GM18867 (cell line): ENCODE results near the gene VPS37C.
A peak's percentile ranks its signal among the peaks of the same experiment; 100 is the strongest.

Experiments used
- ATAC-seq: cut with Tn5 transposase; IDR thresholded peaks from one replicate; pipeline ENCODE4 v1.9.1; 2021; ENCODE audit warnings: mild to moderate bottlenecking, moderate library complexity; ENCODE audit not compliant: unreplicated experiment

VPS37C gene

DNA sequence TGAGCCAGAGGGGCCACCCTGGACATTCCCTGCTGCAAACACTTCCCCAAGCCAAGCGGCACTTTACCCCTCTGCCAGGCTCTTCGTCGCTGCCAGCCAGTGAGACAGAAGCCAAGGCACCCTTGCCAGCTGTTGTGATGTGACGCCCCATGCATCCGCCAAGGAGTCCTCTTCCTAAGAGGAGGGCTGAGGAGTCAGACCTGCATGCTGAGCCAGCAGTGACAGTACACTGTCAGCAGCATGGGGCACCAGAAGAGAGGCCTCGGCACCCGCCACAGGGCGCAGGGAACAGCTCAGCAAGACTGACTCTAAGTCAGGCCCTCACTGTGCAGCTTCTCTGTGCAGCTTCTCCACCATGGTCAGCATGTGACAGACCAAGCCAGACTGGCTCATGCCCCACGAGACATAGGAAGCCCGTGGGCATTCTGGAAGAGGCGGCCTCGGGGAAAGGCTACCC is 26.4 kb downstream of the VPS37C start:
- no peak for ATAC-seq

DNA sequence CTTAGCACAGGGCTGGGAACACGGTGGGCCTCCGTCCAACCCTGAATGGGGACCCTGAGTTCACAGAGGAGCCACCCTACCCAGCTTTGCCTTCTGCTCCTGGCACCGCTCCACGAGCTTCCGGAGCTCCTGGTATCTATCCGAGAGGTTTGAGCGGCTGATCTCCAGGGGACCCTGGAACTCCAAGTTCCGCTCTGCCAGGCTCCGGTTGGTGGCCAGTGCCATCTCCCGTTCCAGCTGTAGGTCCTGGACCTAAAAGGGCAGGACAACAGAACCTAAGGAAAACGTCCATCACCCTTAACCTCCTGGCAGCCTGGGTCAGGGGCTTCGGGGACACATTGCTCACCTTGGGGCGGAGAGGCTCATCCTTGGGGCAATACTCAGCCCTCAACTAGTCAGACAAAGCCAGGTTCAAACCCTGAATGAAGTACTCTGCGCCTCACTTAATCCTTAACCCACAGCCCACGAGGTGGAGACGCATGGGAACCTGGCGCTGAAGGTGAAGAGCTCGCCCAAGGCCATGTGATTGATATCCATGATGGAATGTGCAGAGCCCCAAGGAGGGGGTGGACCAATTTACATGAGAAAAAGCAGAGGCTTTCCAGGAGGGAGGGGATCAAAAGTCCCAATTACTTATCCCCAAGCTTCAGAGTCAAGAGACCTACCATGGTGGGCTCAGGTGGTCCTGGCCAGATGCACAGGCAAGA is 27.1 kb downstream of the VPS37C start:
- ATAC-seq, result no peak

DNA sequence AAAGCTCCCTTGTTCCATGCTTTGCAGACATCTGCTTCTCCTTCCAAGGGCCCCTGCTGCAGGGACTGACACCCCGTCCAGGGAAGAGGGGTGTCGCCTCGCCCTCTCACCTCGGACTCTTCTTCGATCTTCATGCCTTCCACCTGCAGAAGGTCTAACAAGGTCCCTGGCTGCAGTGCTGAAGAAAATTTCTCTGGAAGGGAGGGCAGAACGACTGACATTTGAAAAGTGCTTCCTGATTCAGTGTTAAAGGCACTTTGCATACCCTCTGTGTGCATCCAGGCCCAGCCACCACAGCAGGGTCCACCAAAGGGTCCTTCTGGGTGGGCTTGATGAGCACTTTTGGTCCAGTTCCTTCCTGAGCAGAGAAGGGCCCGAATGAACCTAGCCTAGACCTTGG is 28.1 kb downstream of the VPS37C start:
- no peak for ATAC-seq

DNA sequence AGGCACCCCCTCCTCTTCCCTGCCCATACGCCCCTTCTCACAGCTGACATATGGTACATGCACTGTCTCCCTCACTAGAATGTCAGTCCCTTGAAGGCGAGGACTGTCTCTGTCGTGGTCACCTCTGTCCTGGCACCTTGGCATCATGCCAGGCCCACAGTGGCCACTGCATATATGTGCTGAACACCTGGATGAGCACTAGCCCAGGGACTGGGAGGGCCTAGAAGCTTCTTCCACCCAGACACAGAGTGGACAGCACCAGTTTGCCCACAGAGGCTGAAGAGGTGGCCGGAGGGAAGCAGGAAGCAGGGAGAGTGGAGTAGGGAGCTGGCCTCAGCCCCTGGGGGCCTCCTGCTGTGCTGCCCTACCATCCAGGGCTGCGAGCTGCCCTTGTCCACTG is 28.6 kb downstream of the VPS37C start:
- no peak for ATAC-seq

DNA sequence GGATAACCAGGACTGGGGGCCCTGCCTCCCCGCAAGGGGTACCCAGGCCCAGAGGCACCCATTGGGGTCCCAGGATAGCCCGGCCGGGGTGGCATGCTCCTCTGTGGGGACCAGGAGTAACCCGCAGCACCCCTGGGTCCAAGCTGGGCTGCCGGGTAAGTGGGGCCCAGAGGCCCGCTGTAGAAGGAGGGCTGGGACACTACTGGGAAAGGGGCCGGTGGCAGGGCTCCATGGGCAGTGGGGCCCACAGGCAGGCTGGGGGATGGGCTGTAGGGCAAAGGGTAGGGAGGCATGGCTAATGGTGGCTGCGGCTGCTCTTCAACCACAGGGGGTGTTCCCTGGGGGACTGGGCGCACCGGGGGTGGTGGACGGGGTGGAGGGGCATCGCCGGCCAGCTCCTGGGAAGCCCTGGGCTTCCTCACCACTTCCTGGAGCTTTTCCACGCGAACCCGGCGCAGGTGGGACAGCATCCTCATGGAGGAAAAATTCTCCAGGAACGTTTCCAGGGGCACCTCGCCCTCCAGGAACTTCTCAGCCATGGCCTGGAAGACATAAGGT is 29.1 kb downstream of the VPS37C start:
- no peak for ATAC-seq

DNA sequence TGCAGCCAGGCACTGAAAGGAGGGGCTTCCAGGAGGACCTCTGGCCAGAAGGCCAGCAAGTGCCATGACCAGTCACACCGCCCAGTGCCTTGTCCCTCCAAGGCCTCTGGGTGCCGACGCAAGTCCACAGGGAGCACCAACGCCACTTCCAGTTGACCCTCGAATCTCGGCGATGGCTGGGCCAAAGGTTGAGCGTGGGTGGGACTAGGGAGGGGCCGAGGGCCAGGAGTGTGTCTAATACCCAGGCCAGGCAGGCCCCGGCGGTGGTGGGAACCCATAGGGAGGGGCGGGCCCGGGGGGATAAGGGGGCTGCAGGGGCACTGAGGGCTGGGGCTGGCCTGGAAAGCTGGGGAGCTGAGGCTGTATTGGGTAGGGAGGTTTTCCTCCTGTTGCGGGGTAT is 29.6 kb downstream of the VPS37C start:
- ATAC-seq, result no peak

DNA sequence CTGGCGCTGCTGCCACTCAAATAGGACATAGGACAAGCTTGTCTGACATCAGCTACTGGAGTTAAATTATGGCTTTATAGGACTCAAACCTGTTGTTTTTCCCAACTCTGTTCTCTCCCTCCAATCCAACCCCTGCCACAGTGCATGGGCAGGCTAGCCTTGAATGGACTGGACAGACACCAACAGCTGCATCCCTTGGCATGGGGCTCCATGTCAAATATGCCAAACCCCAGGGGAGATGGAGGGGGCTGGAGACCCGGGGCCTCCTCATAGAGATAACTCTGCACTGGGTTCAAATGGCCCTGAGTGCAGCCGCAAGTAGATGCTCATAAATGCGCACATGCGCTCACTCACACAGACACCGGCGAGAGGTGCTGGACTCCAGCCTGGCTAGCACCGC is 30.0 kb downstream of the VPS37C start:
- ATAC-seq, result no peak

DNA sequence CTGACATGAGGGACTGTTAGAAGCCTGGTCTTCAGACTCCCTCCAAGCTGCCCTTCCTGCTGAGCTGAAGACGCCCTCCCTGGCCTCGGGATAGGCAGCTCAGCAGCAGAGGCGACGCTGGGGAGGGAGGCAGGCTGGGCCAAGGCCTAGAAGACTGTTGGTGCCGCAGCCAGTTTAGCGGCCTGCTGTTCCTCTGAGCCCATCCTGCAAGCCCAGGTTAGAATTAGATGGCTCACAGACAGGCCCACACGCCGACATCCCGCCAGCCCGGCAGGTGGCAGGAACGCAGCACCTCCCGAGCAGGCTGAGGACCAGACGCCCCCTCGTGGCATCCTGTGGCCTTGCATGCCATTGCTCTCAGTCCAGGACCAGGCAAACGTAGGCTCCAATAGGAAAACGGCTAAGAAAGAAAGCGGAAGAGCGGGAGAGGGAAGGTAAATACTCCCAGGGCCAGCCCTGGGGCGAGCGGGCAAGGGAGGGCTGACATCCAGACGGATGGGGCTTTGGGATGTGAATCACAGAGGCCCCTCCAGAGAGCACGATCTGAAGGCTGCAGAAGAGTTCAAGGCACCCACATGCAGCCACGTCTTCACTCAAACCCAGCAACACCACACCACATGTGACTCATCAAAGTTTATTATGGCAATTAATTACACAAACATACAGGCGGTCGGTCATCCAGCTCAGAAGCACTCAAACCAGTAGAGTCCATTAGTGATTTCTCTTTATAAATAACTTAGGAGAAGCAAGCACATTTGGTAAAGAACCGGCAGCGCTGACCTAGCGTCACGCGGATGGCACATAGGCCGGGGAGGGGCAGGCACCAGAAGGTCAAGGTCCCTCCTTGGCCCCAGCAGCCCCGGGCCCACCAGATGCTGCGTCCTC is 31.3 kb downstream of the VPS37C start:
- peak; percentile 81 for ATAC-seq

DNA sequence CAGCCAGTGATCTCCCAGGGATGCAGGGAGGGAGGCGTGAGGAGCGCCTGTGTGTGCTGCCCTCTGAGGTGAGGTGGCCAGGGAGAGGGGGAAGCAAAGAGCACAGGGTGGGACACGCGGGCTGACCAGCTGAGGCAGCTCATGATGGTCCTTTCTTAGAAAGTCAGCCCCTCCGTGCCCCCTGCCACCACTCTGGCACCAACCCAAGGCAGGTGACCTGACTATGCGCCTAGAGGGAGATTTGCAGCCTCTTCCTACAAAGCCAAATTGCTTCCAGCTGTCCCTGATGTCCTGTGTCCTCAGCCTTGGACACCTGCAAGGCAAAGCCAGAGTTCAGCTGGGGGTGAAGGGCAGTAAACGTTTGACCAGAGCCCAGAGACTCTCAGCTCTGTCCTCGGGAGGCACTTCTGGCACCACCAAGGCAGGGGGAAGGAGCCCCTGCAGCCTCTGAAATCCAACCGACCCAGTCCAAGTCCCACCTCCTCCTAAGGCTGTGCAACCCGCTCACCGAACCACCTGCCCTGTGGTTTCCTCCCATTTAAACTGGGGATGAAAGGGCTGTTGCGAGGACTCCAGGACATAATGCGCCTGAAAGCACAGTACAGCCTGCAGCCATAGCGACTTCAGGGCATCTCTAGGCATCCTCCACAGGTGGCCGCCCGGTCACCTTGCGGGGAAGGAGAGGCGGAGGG is 32.1 kb downstream of the VPS37C start:
- ATAC-seq, result no peak

DNA sequence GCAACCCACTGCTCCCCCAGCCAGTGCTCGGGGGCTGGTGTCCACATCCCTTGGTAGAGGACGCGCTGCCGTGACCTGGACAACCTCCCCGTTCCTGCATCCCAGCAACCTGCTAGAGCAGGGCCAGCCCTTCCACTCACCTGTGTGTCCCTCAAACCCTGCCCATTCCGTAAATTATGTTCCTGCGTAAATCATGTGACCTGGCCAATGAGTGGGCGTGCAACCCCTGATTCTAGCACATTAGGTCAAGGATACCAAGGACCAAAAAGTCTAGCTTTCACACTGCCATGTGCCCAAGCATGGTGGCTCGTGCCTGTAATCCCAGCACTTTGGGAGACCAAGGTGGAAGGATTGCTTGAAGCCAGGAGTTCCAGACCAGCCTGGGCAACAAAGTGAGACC is 33.2 kb downstream of the VPS37C start:
- ATAC-seq, result no peak

DNA sequence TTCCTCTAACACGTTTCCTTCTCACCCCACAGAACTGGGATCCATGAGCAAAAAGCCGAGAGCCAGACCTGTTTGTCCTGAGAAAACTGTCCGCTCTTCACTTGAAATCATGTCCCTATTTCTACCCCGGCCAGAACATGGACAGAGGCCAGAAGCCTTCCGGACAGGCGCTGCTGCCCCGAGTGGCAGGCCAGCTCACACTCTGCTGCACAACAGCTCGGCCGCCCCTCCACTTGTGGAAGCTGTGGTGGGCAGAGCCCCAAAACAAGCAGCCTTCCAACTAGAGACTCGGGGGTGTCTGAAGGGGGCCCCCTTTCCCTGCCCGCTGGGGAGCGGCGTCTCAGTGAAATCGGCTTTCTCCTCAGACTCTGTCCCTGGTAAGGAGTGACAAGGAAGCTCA is 35.0 kb downstream of the VPS37C start:
- no peak for ATAC-seq

DNA sequence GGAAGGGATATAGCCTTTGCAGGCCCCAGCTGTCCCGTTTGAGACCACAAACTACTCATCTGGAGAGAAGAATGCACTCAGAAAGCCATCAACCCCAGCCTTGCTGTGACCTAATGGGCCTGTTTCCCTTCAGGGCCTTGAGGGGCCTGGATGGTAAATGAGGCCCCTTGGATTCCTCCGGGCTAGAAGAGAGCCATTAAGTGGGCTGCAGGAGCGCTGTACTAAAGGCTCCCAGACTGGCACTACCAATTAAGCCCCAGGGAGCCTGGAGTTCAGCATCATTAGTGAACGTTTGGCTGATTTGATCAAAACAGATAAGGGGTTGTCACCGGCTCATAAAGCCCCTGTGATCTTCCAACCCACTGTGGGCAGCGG is 35.9 kb downstream of the VPS37C start:
- no peak for ATAC-seq

DNA sequence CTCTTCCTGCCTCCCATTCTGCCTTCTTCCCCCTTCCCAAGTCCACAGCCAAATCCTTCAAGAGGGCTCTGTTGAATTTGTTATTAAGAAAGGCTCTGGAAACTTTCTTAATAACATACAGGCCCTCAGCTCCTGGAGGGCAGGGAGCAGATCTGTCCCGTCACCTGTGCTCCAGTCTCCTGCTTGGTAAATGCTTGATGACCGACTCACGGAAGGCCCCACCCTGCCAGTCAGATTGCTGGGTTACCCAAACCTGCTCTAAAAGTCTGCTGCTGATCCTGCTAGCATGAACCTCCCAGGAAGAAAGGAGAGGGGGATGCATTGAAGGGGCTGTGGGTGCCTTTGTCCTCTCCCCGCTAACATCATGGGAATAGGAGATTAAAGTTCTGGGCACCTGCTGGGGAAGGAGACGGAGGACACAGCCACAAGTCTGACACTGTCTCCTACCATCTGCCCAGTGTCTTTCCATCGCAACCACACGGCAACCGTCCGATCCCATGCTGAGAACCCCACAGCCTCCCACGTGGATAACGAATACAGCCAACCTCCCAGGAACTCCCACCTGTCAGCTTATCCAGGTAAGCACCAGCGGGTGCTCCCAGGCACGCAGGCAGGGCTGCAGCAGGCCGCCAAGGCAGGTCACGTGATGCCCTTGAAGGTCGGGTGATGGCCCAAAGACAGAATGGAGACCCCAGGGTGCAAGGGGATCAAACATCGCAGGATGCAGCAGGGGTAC is 36.5 kb downstream of the VPS37C start:
- no peak for ATAC-seq

DNA sequence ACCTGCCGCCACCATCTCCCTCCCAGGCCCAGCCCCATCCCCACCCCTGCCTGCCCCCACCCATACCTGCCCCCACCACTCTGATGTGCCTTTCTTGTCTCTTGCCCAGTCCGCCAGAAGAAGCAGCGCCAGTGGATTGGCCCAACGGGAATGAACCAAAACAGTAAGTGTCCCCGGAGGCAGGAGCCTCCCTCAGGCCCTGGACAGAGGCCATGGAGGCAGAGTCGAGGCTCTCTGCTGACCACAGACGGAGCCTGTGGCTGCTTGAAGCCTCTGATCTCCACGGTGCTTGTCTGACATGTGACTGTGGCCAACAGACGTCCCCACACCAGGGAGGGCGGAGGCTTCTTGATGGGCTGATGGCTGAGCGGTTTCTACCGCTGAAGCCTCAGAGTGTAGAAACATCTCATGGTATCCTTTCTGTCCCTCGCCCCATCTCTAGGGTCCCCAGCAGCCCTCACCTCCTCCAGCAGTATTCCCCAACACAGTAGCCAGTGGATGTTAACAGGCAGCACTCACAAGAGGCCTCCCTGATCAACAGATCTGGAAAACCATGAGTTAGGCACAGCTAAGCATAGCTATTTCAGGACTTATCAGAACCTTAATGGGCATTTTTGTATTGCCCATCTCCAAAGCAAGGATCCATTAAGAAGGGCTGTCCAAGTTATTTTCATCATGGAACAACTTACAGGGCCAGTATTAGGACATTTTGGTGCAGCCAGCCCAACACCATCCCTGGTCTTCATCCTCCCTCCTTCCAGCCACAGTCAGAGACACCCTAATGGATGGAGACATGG is 37.3 kb downstream of the VPS37C start:
- no peak for ATAC-seq

DNA sequence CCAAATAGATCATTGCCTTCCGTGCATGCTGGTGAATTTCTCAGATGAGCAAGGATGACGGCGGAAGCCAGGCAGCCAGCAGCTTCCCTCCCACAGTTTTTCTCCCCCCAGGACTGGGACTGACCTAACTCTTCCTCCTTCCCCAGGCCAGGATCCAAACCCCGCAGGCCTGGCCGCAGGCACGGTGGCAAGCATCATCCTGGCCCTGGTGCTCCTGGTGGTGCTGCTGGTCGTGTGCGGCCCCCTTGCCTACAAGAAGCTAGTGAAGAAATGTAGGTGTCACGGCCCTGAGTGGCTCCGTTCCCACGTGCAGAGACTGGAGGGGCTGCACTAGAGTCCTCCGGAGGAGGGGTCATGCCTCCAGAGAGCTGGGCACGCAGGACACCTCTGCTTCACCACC is 38.5 kb downstream of the VPS37C start:
- no peak for ATAC-seq

DNA sequence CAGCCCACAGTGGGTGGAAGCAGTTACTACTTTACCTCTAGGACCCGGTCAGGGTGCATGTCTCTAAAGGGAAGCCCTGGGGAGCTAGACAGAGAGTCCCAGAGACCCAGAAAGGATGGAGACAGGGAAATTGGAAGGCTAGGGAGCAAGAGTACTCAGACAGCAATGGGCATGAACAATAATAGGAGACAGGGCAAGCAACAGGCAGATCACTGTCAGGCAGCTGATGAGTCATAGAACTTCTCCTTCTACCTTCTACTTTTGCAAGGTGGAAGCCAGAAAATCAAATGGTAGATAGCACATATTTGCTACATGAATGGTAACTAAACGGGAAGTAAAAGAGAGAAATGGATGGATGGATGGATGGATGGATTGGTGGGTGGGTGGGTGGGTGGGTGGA is 39.3 kb downstream of the VPS37C start:
- no peak for ATAC-seq

DNA sequence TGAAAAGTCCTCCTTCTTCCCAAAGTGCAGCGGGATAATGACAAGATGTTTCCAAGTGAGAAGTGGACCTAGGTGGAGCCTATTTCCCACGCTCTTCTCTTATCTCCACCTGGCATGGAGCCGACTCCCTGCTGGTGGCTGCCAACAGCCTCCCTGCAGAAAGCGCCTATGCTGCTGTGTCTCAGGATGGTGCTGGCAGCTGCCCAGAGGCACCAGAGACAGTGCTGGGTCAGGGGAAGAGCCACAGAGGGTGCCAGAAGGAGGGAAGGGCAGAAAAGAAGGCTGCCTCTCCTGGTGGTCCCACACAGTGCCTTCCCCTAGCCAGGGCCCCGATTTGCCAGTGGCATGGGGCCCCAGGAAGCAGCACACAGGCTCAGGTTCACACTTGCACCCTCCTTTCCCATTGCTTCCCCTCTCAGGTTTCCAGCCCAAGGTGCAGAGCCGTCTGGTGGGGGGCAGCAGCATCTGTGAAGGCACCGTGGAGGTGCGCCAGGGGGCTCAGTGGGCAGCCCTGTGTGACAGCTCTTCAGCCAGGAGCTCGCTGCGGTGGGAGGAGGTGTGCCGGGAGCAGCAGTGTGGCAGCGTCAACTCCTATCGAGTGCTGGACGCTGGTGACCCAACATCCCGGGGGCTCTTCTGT is 39.9 kb downstream of the VPS37C start:
- no peak for ATAC-seq

DNA sequence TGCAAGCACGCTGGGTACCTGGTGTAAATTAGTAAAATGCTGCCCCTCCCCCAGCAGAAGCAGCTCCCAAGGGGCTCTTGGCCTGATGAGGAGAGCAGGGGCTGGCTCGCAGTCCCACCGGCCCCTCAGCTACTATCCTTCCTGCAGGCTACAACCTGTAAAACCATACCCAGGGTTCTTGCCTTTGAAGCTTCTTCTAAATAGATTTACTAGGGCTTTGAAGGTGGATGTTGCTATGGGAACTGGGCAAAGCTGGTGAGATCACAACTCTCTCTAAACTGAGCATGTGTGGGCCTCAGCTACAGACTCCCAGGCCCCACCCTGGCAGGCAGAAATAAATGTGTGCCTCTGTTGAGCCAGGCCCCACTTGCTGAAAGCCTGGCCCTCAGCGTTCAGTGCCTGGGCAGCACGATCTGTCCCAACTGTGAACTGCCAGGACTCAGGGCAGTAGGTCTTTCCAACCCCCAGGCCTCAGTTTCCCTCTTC is 40.5 kb downstream of the VPS37C start:
- no peak for ATAC-seq

DNA sequence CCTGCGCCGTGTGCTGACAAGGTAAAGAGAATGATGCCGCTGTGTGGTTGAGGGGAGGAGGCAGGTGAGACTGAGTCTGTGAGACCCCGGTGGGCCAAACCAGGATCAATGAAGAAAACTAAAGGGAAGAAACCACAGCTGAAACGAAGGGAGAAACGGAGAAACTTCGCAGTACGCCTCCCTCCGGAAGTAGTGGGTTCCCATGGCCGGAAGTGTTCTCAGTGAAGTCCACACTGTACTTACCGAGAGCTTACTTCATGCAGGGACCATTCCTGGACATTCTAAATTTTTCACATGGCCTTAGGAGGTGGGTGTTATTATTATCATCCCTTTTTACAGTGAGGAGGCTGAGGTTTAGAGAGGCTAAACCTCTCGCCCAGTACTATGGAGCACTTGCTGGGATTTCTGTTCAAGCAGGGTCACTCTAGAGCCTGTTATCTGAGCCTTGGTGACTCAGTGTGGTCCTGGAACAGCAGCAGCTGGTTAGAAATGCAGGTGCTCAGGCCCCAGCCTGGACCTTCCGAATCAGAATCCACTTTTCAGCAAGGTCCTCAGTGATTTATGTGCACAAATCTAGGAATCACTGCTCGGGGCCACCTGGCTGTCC is 41.0 kb downstream of the VPS37C start:
- no peak for ATAC-seq
